GM18861 (cell line): ENCODE measurements around the gene DHRS7B.
"Not testable (repeated sequence)": the region's sequence is repeated elsewhere in the genome, so short reads cannot be mapped to it uniquely, and the experiment has no call there.

Experiments
- ATAC-seq: cut with Tn5 transposase; IDR thresholded peaks from one replicate; pipeline ENCODE4 v1.9.1; 2021; ENCODE audit not compliant: unreplicated experiment

Gene DHRS7B, protein sequence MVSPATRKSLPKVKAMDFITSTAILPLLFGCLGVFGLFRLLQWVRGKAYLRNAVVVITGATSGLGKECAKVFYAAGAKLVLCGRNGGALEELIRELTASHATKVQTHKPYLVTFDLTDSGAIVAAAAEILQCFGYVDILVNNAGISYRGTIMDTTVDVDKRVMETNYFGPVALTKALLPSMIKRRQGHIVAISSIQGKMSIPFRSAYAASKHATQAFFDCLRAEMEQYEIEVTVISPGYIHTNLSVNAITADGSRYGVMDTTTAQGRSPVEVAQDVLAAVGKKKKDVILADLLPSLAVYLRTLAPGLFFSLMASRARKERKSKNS

DNA sequence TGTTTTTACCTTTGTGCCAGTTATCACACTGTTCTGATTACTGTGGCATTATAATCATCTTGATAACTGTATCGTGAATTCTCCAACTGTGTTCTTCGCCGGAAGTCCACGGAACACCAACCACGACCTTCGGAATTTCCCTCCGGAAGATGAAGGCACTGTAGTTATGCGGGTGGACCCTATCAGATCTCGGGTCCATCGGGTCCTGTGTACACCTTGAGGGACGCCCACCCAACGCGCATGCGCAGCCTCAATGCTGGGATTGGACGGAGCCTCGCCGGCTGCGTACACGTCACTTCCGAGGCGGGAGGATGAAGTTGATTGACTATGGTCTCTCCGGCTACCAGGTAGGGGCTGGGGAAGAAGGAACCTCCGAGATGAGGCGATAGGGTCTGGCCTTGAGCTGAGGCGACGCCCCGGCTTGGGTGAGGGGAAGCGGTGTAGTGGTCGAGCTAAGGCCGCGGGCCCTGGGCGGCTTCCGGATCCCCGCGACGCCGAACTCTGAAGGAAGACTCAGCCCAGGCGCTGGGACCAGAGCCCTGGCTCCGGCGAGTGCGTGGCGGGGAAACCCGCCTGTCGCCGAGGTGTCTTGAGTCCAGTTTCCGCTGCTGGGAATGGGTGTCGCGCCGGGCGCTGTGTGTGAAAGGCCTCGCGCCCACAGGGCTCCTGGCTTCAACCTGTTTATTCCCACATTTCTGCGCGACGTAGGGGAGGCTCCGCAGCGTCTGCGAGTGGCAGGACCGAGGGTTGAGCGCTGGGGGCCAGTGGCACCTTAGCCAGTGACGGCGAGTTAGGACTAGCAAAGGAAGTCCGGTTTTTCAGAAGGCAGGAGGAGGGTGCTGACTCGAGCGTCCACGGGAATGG is at the start of gene DHRS7B:
TSS of gene DHRS7B (plus strand) at position 320 of the 864 bp plus-strand sequence. CDS start at position 328, 8 bp downstream.
- peak; percentile 81 for ATAC-seq

- ATAC-seq = no peak
These were observed 49.5 kb upstream of the DHRS7B start for GRCh38 chr17:21077281-21077680.

- no peak for ATAC-seq
These were observed 48.6 kb upstream of the DHRS7B start for GRCh38 chr17:21078016-21078780.

- no peak for ATAC-seq
These were observed 47.6 kb upstream of the DHRS7B start for GRCh38 chr17:21079196-21079595.

DNA sequence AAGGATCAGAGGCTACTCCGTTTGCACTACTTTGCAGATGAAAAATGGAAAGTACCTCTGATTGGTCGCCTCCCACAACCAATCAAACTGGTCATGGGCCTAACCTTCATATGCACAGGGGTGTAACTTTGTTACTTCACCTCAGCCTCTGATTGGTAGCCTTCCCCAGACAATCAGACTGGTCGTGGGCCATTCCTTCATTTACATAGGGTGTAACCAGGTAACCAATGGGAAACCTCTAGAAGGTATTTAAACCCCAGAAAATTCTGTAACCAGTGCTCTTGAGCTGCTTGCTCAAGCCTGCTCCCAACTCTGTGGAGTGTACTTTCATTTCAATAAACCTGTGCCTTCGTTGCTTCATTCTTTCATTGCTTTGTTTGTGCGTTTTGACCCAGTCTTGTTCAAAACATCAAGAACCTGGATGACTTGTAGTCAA is 44.7 kb upstream of the DHRS7B start:
- no peak for ATAC-seq

- ATAC-seq = not testable (repeated sequence)
These were observed 41.5 kb upstream of the DHRS7B start for GRCh38 chr17:21085280-21085679.

DNA sequence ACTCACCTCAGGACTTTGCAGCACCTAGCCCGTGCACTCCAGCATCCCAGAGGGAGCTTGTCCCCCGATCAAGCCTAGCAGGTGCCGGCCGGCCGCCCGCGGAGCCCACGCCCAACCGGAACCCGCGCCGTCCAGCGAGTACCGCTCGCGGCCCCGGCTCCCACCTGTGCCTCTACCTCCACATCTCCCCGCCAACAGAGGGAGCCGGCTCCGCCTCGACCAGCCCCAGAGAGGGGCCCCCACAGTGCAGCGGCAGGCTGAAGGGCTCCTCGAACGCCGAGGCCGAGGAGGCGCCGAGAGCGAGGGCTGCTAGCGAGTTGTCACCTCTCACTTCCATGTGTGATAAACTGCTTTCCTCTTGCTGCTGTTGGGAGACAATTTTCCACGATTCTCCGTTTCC is 41.1 kb upstream of the DHRS7B start:
- ATAC-seq = no peak

GRCh38 chr17:21089145-21089544 is 37.6 kb upstream of the DHRS7B start:
- ATAC-seq = no peak

- peak; percentile 85 for ATAC-seq
These were observed 36.5 kb upstream of the DHRS7B start for GRCh38 chr17:21089933-21090901.

DNA sequence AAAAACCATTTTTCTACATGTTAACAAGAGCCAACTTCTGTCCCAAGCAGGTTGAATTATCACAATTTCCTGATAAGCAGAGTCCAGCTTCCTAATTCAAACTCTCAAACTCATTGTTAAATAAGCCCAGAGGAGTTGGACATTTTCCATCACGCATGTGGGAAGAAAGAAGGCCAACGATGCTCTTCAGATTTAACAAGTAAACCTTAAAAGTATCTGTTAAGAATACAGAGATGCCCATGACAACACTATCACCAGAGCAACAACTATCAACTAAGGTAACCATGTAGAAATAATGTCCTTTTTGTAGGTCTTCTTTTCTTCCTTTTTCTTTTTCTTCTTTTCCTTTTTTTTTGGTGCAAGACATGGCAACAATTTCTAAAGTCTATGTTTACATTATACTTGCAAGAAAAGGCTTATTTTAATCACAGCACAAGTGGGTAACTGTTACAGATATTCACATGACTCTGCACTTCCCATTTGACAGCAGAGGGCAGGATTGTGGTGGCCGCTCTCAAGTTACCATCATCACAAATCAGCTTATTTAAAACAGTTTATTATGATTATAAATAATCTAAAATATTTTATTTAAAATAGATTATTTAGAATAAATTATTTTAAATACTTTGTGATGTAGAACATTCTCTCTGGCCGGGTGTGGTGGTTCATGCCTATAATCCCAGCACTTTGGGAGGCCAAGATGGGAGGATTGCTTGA is 35.7 kb upstream of the DHRS7B start:
- no peak for ATAC-seq

DNA sequence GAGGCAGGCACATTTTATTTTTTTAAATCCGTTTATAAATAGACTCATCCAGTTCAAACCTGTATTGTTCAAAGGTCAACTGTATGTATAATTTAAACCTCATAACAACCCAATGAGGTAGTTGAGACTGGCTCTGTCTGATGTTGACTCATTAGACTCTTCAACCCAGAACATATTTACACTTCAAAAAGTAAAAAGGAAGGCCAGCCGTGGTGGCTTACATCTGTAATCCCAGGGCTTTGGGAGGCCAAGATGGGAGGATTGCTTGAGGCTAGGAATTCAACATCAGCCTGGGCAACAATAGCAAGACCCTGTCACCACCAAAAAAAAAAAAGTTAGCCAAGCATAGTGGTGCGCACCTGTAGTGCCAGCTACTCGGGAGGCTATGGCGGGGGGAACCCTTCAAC is 32.5 kb upstream of the DHRS7B start:
- no peak for ATAC-seq

- no peak for ATAC-seq
These were observed 31.0 kb upstream of the DHRS7B start for GRCh38 chr17:21095735-21096134.

GRCh38 chr17:21096874-21097273 is 29.9 kb upstream of the DHRS7B start:
- no peak for ATAC-seq

DNA sequence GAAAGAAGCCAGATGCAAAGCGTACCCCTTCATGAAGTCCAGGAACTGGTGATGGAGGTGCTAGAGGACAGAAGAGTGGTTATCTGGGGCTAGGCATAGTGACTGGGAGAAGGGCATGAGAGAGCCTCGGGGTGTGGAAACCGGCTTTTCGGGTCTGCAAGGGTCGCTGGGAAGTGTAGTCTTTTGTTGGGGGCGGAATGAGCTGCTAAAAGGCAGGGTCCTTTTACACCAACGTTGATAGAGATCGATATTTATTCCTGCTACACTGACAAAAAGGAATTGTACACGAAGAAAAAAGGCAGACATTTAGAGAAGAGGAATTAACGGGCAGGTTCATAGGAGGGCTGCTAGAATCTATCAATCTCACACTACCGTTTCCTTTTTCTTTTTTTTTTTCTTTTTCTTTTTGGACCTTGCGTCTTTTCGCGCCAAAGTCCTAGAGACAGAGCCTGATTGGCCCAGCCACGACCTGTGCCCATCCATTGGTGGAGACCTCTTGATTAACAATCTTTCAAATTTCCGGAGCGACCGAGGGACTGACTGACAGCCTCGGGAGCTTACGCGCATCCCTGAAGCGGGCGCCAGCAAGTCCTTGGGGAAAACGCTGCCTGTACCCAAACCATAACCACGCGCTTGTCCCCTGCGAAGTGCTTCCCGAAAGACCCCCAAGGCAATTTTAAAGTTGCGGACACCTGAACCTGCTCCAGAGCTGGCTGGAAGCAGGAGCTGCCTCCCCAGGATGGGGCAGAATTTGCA is 27.7 kb upstream of the DHRS7B start:
- ATAC-seq = peak; percentile 87

DNA sequence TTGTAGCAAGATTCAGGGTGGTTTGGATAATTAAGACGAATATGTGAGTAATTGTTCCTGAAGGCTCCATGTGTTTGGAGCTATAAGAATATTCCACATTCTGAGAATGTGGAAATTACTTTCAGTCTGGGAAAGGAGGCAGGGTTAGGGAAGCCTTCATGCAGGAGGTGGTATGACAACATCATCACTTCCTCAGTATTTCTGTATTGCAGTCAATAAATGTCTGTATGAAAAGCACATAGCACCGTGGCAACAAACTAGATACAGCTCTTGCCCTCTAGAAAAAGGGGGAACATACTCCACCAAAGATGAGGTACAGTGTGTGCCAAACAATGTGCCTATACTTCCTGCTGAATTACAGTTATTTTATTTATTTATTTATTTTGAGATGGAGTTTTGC is 26.1 kb upstream of the DHRS7B start:
- no peak for ATAC-seq

DNA sequence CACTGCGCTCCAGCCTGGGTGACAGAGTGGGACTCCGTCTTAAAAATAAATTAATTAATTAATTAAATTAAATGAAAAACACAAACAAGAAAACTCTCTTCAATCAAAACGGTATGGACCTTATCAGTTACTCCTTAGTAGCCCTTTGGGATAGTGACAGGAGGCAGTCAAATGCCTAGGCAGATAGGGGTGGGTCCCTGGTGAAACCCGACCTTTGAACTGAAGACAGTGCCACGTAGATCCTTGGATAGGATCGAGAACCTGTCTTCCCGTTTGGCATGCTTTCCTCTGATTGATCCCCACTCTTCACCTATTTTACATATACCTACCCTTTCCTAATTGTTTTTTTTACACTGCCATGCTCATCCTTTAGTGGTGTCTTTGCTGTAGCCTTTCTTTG is 22.2 kb upstream of the DHRS7B start:
- no peak for ATAC-seq

- ATAC-seq = no peak
These were observed 21.5 kb upstream of the DHRS7B start for GRCh38 chr17:21105064-21105894.

DNA sequence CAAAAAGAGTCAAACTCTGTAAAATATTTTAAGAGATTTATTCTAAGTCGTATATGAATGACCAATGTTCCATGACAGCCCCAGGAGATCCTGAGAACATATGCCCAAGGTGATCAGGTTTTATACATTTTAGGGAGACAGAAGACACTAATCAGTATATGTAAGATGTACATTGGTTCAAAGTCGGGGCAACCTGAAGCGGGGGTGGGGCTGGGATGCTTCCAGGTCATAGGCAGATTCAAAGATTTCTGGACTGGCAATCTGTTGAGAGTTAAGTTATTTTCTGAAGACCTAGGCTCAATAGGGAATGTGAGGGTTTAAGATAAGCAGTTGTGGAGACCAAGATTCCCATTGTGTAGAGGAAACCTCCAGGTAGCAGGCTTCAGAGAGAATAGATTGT is 20.4 kb upstream of the DHRS7B start:
- ATAC-seq = no peak
